ENCODE measurements around the gene CIAPIN1.

DNA sequence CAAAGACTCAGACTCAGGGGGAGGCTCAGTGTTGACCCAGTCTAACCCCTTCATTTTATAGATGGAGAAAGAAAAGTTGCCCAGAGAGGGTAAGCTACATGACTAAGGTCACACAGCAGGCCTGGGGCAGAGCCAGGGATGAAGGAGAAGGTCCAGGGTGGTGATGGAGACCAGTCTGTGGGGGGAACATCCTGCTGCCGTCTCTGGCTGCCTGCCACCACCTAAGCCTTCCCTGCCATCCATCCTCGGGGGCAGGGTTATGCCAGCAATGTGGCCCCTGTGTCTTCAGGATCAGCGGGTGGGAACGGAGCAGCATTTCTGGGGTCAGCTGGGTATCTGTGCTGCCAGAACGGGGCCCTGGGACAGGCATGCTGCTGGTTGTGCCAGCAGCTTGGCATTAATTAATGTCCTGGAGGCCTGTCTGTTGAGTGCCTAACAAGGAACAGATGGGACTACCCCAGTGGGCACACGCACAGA, 33.6 kb upstream of the CIAPIN1 start:
- TF ChIP-seq POLR2A (IDR thresholded peaks at IDR 0.05) = no peak
- TF ChIP-seq, protein P1, sequence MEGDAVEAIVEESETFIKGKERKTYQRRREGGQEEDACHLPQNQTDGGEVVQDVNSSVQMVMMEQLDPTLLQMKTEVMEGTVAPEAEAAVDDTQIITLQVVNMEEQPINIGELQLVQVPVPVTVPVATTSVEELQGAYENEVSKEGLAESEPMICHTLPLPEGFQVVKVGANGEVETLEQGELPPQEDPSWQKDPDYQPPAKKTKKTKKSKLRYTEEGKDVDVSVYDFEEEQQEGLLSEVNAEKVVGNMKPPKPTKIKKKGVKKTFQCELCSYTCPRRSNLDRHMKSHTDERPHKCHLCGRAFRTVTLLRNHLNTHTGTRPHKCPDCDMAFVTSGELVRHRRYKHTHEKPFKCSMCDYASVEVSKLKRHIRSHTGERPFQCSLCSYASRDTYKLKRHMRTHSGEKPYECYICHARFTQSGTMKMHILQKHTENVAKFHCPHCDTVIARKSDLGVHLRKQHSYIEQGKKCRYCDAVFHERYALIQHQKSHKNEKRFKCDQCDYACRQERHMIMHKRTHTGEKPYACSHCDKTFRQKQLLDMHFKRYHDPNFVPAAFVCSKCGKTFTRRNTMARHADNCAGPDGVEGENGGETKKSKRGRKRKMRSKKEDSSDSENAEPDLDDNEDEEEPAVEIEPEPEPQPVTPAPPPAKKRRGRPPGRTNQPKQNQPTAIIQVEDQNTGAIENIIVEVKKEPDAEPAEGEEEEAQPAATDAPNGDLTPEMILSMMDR (IDR thresholded peaks at IDR 0.05) = no peak

Data from esophagus squamous epithelium (tissue), 4 donors.